Measurements from ENCODE around the gene EPB41L2. TPM values are rescaled to one million over a fixed set of nuclear protein-coding genes. Genes with fewer than 3 reads are reported as not detected.

The EPB41L2 gene
- total RNA-seq, 2 donors from 2014 or later = 160 to 189 TPM

GRCh38 chr6:130969166-130969565 is 93.9 kb downstream of the EPB41L2 start:
- H3K4me1 Mint-ChIP-seq = peaks cover 47% of the 10 kb centered on the region
- no peak overlapping the region for H3K4me3 Mint-ChIP-seq
- H3K4me1 ChIP-seq (ENCODE audit: control insufficient read depth, insufficient read depth, low read length) = peaks cover 9% of the 10 kb centered on the region
- H3K27ac Mint-ChIP-seq = peak overlapping the region; percentile 26
- 90 to 100% methylated on average over 1 to 4 of the region's 4 CpGs for WGBS, 2 experiments (ENCODE audit: insufficient coverage in 1 of 2, insufficient read length in 1 of 2)
- no peaks in the 10 kb centered on the region for H3K36me3 ChIP-seq (ENCODE audit: control insufficient read depth, insufficient read depth, low read length)
- no peak for DNase-seq
- no peak for TF ChIP-seq CTCF (conservative IDR thresholded peaks at IDR 0.05)
- no peaks in the 10 kb centered on the region for H3K9me3 Mint-ChIP-seq
- no peak overlapping the region for H3K9ac ChIP-seq (ENCODE audit: extremely low read depth, low read length, poor library complexity, severe bottlenecking)
- H3K36me3 Mint-ChIP-seq (ENCODE audit: low read depth) = peaks cover 9% of the 10 kb centered on the region
- no peaks in the 10 kb centered on the region for H3K27me3 Mint-ChIP-seq (ENCODE audit: insufficient read depth)
- no peaks in the 10 kb centered on the region for H3K9me3 ChIP-seq (ENCODE audit: control insufficient read depth, low read length)
- H3K4me3 ChIP-seq (ENCODE audit: low read length) = no peak overlapping the region
- no peaks in the 10 kb centered on the region for H3K27me3 ChIP-seq (ENCODE audit: control insufficient read depth, insufficient read depth, low read length, poor library complexity, severe bottlenecking)
- H3K27ac ChIP-seq (ENCODE audit: low read depth, low read length) = no peak overlapping the region

- DNase-seq = no peak
- no peak overlapping the region for H3K4me3 ChIP-seq (ENCODE audit: low read length)
- TF ChIP-seq CTCF (conservative IDR thresholded peaks at IDR 0.05) = no peak
- no peaks in the 10 kb centered on the region for H3K9me3 Mint-ChIP-seq
- 85 to 90% methylated on average over 2 to 4 of the region's 4 CpGs for WGBS, 2 experiments (ENCODE audit: insufficient coverage in 1 of 2, insufficient read length in 1 of 2)
- H3K4me1 Mint-ChIP-seq = peaks cover 41% of the 10 kb centered on the region
- H3K4me1 ChIP-seq (ENCODE audit: control insufficient read depth, insufficient read depth, low read length) = peaks cover 4% of the 10 kb centered on the region
- no peak overlapping the region for H3K27ac ChIP-seq (ENCODE audit: low read depth, low read length)
- H3K27me3 Mint-ChIP-seq (ENCODE audit: insufficient read depth) = no peaks in the 10 kb centered on the region
- no peaks in the 10 kb centered on the region for H3K27me3 ChIP-seq (ENCODE audit: control insufficient read depth, insufficient read depth, low read length, poor library complexity, severe bottlenecking)
- H3K27ac Mint-ChIP-seq = no peak overlapping the region
- no peaks in the 10 kb centered on the region for H3K36me3 ChIP-seq (ENCODE audit: control insufficient read depth, insufficient read depth, low read length)
- H3K36me3 Mint-ChIP-seq (ENCODE audit: low read depth) = peaks cover 9% of the 10 kb centered on the region
- H3K9ac ChIP-seq (ENCODE audit: extremely low read depth, low read length, poor library complexity, severe bottlenecking) = no peak overlapping the region
- no peak overlapping the region for H3K4me3 Mint-ChIP-seq
- no peaks in the 10 kb centered on the region for H3K9me3 ChIP-seq (ENCODE audit: control insufficient read depth, low read length)
These were observed 94.6 kb downstream of the EPB41L2 start for GRCh38 chr6:130968476-130968875.

GRCh38 chr6:130967502-130968445 is 95.3 kb downstream of the EPB41L2 start:
- 88 to 95% methylated on average over 4 to 7 of the region's 7 CpGs for WGBS, 2 experiments (ENCODE audit: insufficient coverage in 1 of 2, insufficient read length in 1 of 2)
- TF ChIP-seq CTCF (conservative IDR thresholded peaks at IDR 0.05) = no peak
- Histone ChIP-seq H3K4me3 (ENCODE audit: low read length) (no peak overlapping the region), H3K27me3 (ENCODE audit: control insufficient read depth, insufficient read depth, low read length, poor library complexity, severe bottlenecking) (no peaks in the 10 kb centered on the region), H3K36me3 (ENCODE audit: control insufficient read depth, insufficient read depth, low read length) (no peaks in the 10 kb centered on the region), H3K4me1 (ENCODE audit: control insufficient read depth, insufficient read depth, low read length) (no peaks in the 10 kb centered on the region), H3K27ac (ENCODE audit: low read depth, low read length) (no peak overlapping the region), H3K9ac (ENCODE audit: extremely low read depth, low read length, poor library complexity, severe bottlenecking) (no peak overlapping the region), H3K9me3 (ENCODE audit: control insufficient read depth, low read length) (no peaks in the 10 kb centered on the region)
- H3K4me3 Mint-ChIP-seq = no peak overlapping the region
- peaks cover 38% of the 10 kb centered on the region for H3K4me1 Mint-ChIP-seq
- peaks cover 9% of the 10 kb centered on the region for H3K36me3 Mint-ChIP-seq (ENCODE audit: low read depth)
- no peaks in the 10 kb centered on the region for H3K9me3 Mint-ChIP-seq
- no peak for DNase-seq
- peak overlapping the region; percentile 74 for H3K27ac Mint-ChIP-seq
- H3K27me3 Mint-ChIP-seq (ENCODE audit: insufficient read depth) = no peaks in the 10 kb centered on the region

All from endodermal cell (in vitro differentiated cells).